CD4-positive, alpha-beta T cell treated with Interleukin-21 for 1 hour (primary cell): ENCODE data around the gene DLEC1.
A peak's percentile ranks its signal among the peaks of the same experiment; 100 is the strongest.
"Not testable (repeated sequence)": the region's sequence is repeated elsewhere in the genome, so short reads cannot be mapped to it uniquely, and the experiment has no call there.

ENCODE experiments used
- DNase-seq: peaks from one replicate; pipeline ENCODE4 v3.0.0-alpha.2; 2020

The DLEC1 gene

GRCh38 chr3:38020342-38020726, 18.7 kb upstream of the DLEC1 start:
- no peak for DNase-seq

GRCh38 chr3:38021196-38021595, 17.8 kb upstream of the DLEC1 start:
- DNase-seq = no peak

- no peak for DNase-seq
Observed at GRCh38 chr3:38022301-38022700, 16.7 kb upstream of the DLEC1 start.

- no peak for DNase-seq
Observed at GRCh38 chr3:38022896-38023709, 15.9 kb upstream of the DLEC1 start.

- no peak for DNase-seq
Observed at GRCh38 chr3:38026856-38027255, 12.2 kb upstream of the DLEC1 start.

- no peak for DNase-seq
Observed at GRCh38 chr3:38027466-38028465, 11.2 kb upstream of the DLEC1 start.

- DNase-seq = no peak
Observed at GRCh38 chr3:38028621-38029361, 10.2 kb upstream of the DLEC1 start.

GRCh38 chr3:38029400-38030125, 9.4 kb upstream of the DLEC1 start, which contains the start of gene PLCD1:
Gene PLCD1 (minus strand): TSS chr3:38029642. CDS start chr3:38029539, 103 bp downstream.
- peak; percentile 70 for DNase-seq

GRCh38 chr3:38030126-38031021, 8.6 kb upstream of the DLEC1 start:
- DNase-seq = no peak

GRCh38 chr3:38031022-38031994, 7.7 kb upstream of the DLEC1 start:
- DNase-seq = peak; percentile 35

GRCh38 chr3:38032328-38032865, 6.6 kb upstream of the DLEC1 start:
- no peak for DNase-seq

- DNase-seq = not testable (repeated sequence)
Observed at GRCh38 chr3:38033586-38033985, 5.4 kb upstream of the DLEC1 start.

GRCh38 chr3:38034335-38034734, 4.7 kb upstream of the DLEC1 start:
- DNase-seq = not testable (repeated sequence)

GRCh38 chr3:38036286-38036685, 2.7 kb upstream of the DLEC1 start:
- no peak for DNase-seq

GRCh38 chr3:38036906-38037305, 2.1 kb upstream of the DLEC1 start:
- DNase-seq = no peak

- peak; percentile 80 for DNase-seq
Observed at GRCh38 chr3:38038447-38038911, 529 bp upstream of the DLEC1 start.

GRCh38 chr3:38039899-38040261, 872 bp downstream of the DLEC1 start:
- DNase-seq = peak; percentile 73

GRCh38 chr3:38040401-38040800, 1.4 kb downstream of the DLEC1 start:
- DNase-seq = no peak

- DNase-seq = no peak
Observed at GRCh38 chr3:38043486-38043885, 4.5 kb downstream of the DLEC1 start.
